ENCODE data around the gene PLCL2.

The PLCL2 gene

GRCh38 chr3:17011728-17012338, 127.1 kb downstream of the PLCL2 start:
- no peak for DNase-seq (ENCODE audit: low read depth)

- no peak for DNase-seq (ENCODE audit: low read depth)
Observed at GRCh38 chr3:17013050-17013449, 128.3 kb downstream of the PLCL2 start.

- no peak for DNase-seq (ENCODE audit: low read depth)
Observed at GRCh38 chr3:17013571-17013970, 128.8 kb downstream of the PLCL2 start.

DNA sequence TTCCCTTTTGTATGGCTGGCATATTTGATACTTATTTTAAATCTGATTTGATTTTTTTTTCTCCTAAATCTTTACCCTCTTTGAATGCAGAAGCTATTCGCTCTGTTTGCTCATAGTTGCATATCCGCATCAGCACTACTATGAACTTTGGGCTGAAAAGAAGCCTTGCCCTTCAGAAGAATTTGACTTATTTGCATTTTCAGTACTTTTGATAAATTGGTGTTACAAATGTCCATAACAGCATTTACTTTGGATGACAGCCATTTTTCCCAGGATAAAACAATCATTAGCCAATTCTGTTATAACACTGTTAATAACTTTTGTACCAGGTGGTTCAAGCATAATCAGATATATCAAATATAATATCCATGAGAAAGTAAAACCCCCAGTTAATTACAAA, 129.5 kb downstream of the PLCL2 start:
- no peak for DNase-seq (ENCODE audit: low read depth)

DNA sequence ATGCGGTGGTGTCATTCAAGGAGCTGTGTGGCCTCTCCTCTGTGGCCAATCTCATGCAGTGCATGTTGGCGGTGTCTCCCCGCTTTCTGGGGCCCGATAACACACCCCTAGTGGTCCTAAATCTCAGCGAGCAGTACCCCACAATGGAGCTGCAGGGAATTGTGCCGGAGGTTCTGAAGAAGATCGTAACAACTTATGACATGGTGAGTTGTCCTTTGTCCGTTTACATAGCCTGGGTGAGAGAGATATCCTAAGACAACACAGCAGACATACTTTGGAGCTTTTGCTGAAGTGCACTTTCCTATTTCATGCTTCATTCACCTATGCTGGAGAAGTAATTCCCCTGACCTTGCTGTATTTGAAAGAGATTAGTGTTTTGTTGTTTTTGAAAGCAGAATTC, 130.0 kb downstream of the PLCL2 start:
- DNase-seq (ENCODE audit: low read depth): no peak

- no peak for DNase-seq (ENCODE audit: low read depth)
Observed at GRCh38 chr3:17021614-17022013, 136.9 kb downstream of the PLCL2 start.

DNA sequence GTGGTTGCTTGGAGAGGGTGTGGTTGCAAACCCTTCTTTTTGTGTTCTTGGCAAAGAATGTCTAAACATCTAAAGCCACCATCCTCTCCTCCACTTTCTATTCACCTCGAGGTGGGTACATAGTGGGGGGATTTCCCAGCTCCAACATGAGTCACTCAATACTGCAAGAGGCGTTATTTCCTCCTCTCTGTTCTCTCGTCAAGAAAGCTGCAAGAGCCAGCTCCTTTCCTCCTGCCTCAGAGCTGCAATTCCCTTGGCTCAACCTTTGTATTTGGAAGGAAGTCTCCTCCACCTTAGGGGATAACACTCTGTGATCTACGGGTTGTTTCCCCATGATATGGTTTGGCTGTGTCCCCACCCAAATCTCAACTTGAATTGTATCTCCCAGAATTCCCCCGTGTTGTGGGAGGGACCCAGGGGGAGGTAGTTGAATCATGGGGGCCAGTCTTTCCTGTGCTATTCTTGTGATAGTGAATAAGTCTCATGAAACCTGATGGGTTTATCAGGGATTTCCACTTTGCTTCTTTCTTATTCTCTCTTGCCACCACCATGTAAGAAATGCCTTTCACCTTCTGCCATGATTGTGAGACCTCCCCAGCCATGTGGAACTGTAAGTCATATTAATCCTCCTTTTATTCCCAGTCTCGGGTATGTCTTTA, 138.4 kb downstream of the PLCL2 start:
- DNase-seq (ENCODE audit: low read depth): peak; percentile 60

GRCh38 chr3:17025594-17026139, 140.9 kb downstream of the PLCL2 start:
- DNase-seq (ENCODE audit: low read depth): peak; percentile 38

- DNase-seq (ENCODE audit: low read depth): no peak
Observed at GRCh38 chr3:17027318-17027717, 142.6 kb downstream of the PLCL2 start.

DNA sequence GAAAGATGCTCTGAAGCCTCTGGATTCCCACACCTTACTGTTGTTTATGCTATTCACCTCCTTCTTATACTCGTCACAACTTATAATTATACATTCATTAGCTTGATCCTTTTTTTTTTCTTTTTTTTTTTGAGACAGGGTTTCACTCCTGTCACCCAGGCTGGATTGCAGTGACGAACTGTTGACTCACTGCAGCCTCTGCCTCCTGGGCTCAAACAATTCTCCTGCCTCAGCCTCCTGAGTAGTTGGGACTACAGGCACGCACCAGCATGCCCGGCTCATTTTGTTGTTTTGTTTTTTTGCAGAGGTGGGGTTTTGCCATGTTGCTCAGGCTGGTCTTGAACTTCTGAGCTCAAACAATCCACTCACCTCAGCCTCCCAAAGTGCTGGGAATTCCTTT, 143.6 kb downstream of the PLCL2 start:
- DNase-seq (ENCODE audit: low read depth): no peak

GRCh38 chr3:17030438-17030837, 145.7 kb downstream of the PLCL2 start:
- DNase-seq (ENCODE audit: low read depth): no peak

DNA sequence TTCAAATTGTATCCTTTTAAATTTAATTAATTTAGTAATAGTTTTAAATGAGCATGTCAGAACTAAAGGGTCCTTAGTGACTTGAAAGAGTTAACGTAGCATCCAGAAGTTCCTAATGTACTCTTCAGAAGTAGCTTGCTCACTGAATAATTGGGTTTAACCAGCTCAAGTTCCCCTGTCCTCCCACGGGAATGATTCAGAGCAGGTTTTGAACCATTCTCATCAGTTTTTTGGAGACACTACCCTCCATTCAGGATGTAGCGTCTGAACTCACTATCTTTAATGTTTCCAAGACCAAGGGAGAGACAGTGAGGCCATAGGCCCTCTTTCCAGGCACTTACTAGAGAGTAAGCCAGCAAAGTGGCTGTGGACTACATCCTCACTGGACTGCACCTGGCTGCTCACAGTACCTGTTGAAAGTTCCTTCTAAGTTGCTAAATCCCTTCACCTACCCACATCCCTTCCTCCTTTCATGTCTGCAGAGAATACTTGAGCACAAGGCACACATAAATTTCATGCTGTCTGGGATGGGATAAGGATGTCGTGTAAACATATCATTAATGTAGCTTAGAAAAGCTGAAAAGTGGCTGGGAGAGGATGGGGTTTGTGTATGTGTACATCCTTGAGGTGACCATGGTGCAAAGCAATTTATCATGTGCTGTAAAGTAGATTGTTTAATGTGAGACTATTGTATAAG, 146.3 kb downstream of the PLCL2 start:
- DNase-seq (ENCODE audit: low read depth): peak; percentile 9

GRCh38 chr3:17032407-17033034, 147.8 kb downstream of the PLCL2 start:
- no peak for DNase-seq (ENCODE audit: low read depth)

DNA sequence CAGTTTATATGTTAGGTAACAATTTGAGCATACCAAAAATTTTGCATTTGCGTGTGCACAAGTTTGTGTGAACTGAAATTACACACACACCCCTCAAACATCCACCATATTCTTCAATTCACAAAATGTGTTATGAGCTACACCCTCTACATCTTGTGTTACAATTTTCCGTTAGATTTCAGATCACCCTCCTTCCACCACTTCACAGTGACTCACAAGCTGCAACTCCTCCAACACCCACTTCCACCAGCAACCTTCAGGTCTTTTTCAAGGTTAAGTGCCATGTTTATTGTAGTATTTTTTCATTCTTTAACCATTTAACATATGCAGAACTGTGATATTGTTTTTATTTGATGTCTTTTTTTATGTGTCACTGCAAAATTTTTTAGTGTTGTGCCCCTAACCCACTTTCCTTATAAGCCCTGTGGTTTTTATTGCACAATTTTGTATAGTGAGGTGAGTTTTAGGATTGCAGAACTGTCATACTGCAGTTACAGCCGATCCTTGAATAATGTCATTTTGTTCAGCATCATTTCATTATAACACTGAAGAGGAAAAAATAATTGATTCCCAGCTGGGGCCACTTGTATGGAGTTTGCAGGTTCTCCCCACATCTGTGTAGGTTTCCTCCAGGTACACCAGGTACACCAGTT, 148.9 kb downstream of the PLCL2 start:
- DNase-seq (ENCODE audit: low read depth): peak; percentile 19

DNA sequence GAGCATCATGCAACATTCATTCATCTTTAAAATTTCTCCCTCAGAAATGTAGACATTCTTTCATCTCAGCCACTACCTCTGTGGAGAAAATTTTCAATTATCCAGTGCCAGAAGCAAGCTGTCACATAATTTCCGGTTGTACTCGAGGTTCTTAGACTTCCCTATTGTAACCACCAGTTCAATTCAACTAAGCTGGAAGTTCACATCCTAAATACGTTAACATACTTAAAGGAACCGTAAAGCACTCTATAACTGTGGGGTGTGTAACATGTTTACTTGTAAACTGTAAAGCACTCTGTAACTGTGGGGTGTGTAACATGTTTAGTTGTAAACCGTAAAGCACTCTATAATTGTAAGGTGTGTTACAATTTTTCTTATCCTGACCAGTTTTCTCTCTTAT, 150.3 kb downstream of the PLCL2 start:
- no peak for DNase-seq (ENCODE audit: low read depth)

DNA sequence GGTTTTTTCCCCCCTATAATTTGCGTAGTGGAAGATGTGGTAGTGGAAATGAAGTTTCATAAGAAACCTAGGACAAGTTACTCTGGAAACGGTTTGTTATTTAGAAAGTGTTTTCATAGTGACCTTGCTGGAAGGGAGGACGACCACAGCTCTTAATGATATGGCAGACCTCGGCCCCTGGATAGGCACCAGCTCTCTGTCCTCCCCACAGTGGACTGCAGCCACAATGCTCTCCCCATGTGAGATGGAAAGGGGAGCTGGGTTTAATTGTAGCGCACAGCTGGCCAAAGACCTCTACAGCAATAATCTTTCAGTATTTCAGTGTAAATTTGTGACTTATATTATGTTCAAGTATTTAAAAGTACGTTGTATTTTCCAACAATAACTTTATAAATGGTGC, 151.2 kb downstream of the PLCL2 start:
- no peak for DNase-seq (ENCODE audit: low read depth)

GRCh38 chr3:17038141-17038540, 153.4 kb downstream of the PLCL2 start:
- DNase-seq (ENCODE audit: low read depth): no peak

DNA sequence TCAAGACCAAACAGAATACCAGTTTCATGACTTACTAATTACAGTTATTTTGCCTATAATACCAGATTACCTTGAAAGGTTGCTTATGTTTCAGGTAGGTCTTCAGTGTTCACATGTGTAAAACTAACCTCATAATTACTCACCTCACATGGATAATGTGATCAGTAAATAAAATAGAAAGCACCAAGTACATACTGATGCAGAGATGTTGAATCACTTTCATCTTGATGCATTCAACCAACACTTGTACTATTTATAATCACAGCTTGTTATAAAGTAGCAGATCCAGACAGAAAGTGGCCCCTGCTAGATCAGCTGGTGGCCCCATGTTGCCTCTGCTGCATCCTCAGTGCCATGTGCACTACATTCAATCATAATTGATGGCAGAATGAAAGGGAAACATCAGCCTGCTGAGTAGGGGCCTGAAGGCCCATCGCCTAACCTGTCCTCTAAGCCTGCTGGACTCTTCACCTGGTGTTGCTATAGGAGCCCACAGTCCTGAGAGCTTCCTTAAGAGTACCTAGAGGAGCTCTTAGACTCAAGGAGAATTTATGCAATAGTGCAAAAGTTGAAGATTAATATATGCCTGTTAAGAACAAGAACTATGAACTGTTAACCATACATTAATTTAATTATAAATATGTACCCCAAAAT, 154.3 kb downstream of the PLCL2 start:
- no peak for DNase-seq (ENCODE audit: low read depth)

DNA sequence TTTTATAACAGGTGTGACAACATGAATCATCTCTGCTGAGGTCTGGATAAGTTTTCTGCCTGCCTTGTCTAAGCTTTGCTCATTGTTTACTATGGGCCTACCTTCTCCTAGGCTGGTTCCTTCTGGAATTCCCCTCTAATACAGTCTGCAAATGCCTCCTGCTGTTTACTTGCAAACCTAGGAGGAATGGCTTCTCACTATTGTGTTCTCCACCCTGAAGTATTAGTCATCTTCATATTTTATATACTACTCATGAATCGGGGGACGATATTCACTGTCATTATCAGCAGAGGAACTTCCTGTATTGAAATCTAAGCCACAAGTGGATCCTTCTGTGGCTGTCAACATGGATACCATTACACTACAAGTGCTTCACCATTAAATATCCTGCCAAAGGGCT, 154.8 kb downstream of the PLCL2 start:
- no peak for DNase-seq (ENCODE audit: low read depth)

DNA sequence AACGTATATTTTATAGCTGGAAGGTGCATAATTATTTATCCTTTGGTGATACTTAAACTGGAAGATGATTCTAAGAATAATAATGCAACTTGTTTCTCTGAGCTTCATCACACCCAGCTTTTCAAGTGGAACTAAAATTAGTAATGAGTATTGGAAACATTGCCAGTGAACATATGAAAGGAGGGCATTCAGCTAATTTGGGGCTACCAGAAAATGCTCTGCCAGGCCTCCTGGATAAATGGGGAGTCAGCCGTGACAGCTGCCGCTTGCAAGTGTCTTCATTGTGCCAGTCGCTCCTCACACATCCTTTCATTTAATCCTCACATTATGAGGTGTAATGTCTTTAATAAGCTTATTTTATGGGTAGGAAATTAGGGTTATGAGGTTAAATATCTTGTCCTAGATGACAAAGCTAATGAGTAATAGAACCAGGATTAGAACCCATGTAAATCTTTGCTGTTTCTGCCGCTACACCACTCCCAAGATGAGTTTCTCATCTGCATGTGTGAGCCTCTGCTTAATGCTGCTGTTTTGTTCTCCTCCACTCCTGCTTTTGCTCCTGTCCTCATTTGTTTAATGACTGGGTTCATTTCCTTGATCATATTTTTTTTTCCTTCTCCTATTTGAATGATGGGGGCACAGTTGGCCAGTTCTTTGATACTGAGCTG, 155.7 kb downstream of the PLCL2 start:
- DNase-seq (ENCODE audit: low read depth): no peak

- no peak for DNase-seq (ENCODE audit: low read depth)
Observed at GRCh38 chr3:17040990-17041377, 156.2 kb downstream of the PLCL2 start.

Data from stimulated activated CD4-positive, alpha-beta T cell treated with anti-CD3 and anti-CD28 coated beads, Interleukin-2, amount 100 ng/mL, for 4 hours (primary cell).